GM21786 (cell line): ENCODE results near the gene NACC1.

Experiments
- ATAC-seq: cut with Tn5 transposase; IDR thresholded peaks from one replicate; pipeline ENCODE4 v1.9.1; 2021; ENCODE audit not compliant: unreplicated experiment

Gene NACC1

GRCh38 chr19:13099073-13099999, 18.7 kb upstream of the NACC1 start:
- no peak for ATAC-seq

- ATAC-seq: no peak
Observed at GRCh38 chr19:13100031-13100588, 18.0 kb upstream of the NACC1 start.

GRCh38 chr19:13100841-13101589, 17.0 kb upstream of the NACC1 start:
- ATAC-seq: no peak

GRCh38 chr19:13101590-13102415, 16.3 kb upstream of the NACC1 start:
- no peak for ATAC-seq

- peak; percentile 3 for ATAC-seq
Observed at GRCh38 chr19:13102416-13102665, 15.7 kb upstream of the NACC1 start.

- peak; percentile 38 for ATAC-seq
Observed at GRCh38 chr19:13102666-13103580, 15.1 kb upstream of the NACC1 start, which contains the start of gene LYL1. LYL1 (minus strand) TSS chr19:13102858; CDS start chr19:13101171, 1,687 bp downstream.

GRCh38 chr19:13103581-13104359, 14.3 kb upstream of the NACC1 start:
- no peak for ATAC-seq

- no peak for ATAC-seq
Observed at GRCh38 chr19:13104360-13104847, 13.7 kb upstream of the NACC1 start.

- ATAC-seq: no peak
Observed at GRCh38 chr19:13104848-13105711, 13.0 kb upstream of the NACC1 start.

GRCh38 chr19:13109361-13110098, 8.5 kb upstream of the NACC1 start:
- no peak for ATAC-seq

- no peak for ATAC-seq
Observed at GRCh38 chr19:13110099-13110610, 7.9 kb upstream of the NACC1 start.

- no peak for ATAC-seq
Observed at GRCh38 chr19:13112555-13112954, 5.5 kb upstream of the NACC1 start.

- no peak for ATAC-seq
Observed at GRCh38 chr19:13115936-13116281, 2.2 kb upstream of the NACC1 start.

GRCh38 chr19:13116282-13117175, 1.5 kb upstream of the NACC1 start, which contains the start of gene TRMT1:
TRMT1 (minus strand) TSS chr19:13116740; CDS start chr19:13116399, 341 bp downstream.
- peak; percentile 59 for ATAC-seq

GRCh38 chr19:13117176-13117771, 790 bp upstream of the NACC1 start:
- no peak for ATAC-seq
